ENCODE measurements around the gene LZTFL1. TPM values are rescaled to one million over a fixed set of nuclear protein-coding genes. Genes with fewer than 3 reads are reported as not detected.

The LZTFL1 gene
- total RNA-seq, 2 donors from 2014 or later = 8.3 to 8.9 TPM

GRCh38 chr3:45793482-45794176 lies 48.3 kb downstream of the LZTFL1 start:
- Histone ChIP-seq H3K9me3 (peaks cover 0 to 14% of the 10 kb centered on the region in 2 donors), H3K4me3 (no peak overlapping the region), H3K27me3 (peaks cover 0 to 9% of the 10 kb centered on the region in 2 donors), H3K36me3 (no peaks in the 10 kb centered on the region), H3K4me1 (peaks cover 0 to 11% of the 10 kb centered on the region in 2 donors), H3K27ac (no peak overlapping the region)
- peak; percentile 28 for DNase-seq (ENCODE audit: low spot score)
- TF ChIP-seq CTCF (IDR thresholded peaks at IDR 0.05) = no peak

GRCh38 chr3:45792516-45793172 lies 49.3 kb downstream of the LZTFL1 start:
- Histone ChIP-seq H3K27ac (no peak overlapping the region), H3K27me3 (peaks cover 0 to 9% of the 10 kb centered on the region in 2 donors), H3K4me3 (no peak overlapping the region), H3K36me3 (no peaks in the 10 kb centered on the region), H3K9me3 (peaks cover 0 to 14% of the 10 kb centered on the region in 2 donors), H3K4me1 (peaks cover 0 to 11% of the 10 kb centered on the region in 2 donors)
- TF ChIP-seq CTCF (IDR thresholded peaks at IDR 0.05) = no peak
- DNase-seq (ENCODE audit: low spot score) = peak; percentile 36

GRCh38 chr3:45792036-45792435 lies 49.9 kb downstream of the LZTFL1 start:
- TF ChIP-seq CTCF (IDR thresholded peaks at IDR 0.05) = no peak
- Histone ChIP-seq H3K9me3 (peaks cover 0 to 14% of the 10 kb centered on the region in 2 donors), H3K4me3 (no peak overlapping the region), H3K36me3 (no peaks in the 10 kb centered on the region), H3K27ac (no peak overlapping the region), H3K4me1 (peaks cover 0 to 11% of the 10 kb centered on the region in 2 donors), H3K27me3 (peaks cover 0 to 9% of the 10 kb centered on the region in 2 donors)
- peak; percentile 13 for DNase-seq (ENCODE audit: low spot score)

- peaks cover 0 to under 1% of the 10 kb centered on the region in 2 donors for H3K4me1 ChIP-seq
- H3K9me3 ChIP-seq = peaks cover 0 to 14% of the 10 kb centered on the region in 2 donors
- no peak overlapping the region for H3K4me3 ChIP-seq
- TF ChIP-seq CTCF (IDR thresholded peaks at IDR 0.05) = no peak
- peak; percentile 30 for DNase-seq (ENCODE audit: low spot score)
- H3K27ac ChIP-seq = no peak overlapping the region
- no peaks in the 10 kb centered on the region for H3K36me3 ChIP-seq
- H3K27me3 ChIP-seq = no peaks in the 10 kb centered on the region
Observed at GRCh38 chr3:45790596-45790995, 51.3 kb downstream of the LZTFL1 start.

- Histone ChIP-seq H3K9me3 (peaks cover 0 to 14% of the 10 kb centered on the region in 2 donors), H3K27ac (no peak overlapping the region), H3K27me3 (no peaks in the 10 kb centered on the region), H3K36me3 (no peaks in the 10 kb centered on the region), H3K4me3 (no peak overlapping the region), H3K4me1 (no peaks in the 10 kb centered on the region)
- TF ChIP-seq CTCF (IDR thresholded peaks at IDR 0.05) = no peak
- DNase-seq (ENCODE audit: low spot score) = no peak
Observed at GRCh38 chr3:45789235-45789812, 52.6 kb downstream of the LZTFL1 start.
